ENCODE results near the gene VPS51.

VPS51 gene

DNA sequence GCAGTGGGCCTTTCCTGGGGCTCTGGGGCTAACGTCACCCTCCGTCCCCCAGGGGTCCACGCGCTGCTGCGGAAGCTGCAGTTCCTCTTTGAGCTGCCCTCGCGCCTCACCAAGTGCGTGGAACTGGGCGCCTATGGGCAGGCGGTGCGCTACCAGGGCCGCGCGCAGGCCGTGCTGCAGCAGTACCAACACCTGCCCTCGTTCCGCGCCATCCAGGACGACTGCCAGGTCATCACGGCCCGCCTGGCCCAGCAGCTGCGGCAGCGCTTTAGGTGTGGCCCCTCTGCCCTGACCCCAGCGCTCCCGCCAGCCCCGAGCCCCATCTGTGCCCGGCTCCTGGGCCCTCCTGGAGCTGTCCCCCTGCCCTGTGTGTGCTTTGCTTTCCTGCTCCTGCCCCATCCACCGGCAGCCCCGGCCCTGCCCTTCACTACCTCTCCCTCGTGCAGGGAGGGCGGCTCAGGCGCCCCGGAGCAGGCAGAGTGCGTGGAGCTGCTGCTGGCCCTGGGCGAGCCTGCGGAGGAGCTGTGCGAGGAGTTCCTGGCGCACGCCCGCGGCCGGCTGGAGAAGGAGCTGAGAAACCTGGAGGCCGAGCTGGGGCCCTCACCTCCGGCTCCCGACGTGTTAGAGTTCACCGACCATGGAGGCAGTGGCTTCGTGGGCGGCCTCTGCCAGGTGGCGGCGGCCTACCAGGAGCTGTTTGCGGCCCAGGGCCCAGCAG, 11.9 kb downstream of the VPS51 start:
- no peak for DNase-seq (ENCODE audit: low read depth)
- TF ChIP-seq, protein P1, sequence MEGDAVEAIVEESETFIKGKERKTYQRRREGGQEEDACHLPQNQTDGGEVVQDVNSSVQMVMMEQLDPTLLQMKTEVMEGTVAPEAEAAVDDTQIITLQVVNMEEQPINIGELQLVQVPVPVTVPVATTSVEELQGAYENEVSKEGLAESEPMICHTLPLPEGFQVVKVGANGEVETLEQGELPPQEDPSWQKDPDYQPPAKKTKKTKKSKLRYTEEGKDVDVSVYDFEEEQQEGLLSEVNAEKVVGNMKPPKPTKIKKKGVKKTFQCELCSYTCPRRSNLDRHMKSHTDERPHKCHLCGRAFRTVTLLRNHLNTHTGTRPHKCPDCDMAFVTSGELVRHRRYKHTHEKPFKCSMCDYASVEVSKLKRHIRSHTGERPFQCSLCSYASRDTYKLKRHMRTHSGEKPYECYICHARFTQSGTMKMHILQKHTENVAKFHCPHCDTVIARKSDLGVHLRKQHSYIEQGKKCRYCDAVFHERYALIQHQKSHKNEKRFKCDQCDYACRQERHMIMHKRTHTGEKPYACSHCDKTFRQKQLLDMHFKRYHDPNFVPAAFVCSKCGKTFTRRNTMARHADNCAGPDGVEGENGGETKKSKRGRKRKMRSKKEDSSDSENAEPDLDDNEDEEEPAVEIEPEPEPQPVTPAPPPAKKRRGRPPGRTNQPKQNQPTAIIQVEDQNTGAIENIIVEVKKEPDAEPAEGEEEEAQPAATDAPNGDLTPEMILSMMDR (IDR thresholded peaks at IDR 0.05; ENCODE audit: low read depth, low read length): no peak
- TF ChIP-seq POLR2A (IDR thresholded peaks at IDR 0.05; ENCODE audit: extremely low read depth, insufficient read length) (no peak), MYC (IDR thresholded peaks at IDR 0.05; ENCODE audit: low read depth, low read length) (no peak)
- TF ChIP-seq, protein P2, sequence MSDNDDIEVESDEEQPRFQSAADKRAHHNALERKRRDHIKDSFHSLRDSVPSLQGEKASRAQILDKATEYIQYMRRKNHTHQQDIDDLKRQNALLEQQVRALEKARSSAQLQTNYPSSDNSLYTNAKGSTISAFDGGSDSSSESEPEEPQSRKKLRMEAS (IDR thresholded peaks at IDR 0.05; ENCODE audit: low read depth, low read length): no peak
- no peak overlapping the region for H3K4me3 ChIP-seq (ENCODE audit: low read depth, low read length)

- TF ChIP-seq POLR2A (IDR thresholded peaks at IDR 0.05; ENCODE audit: extremely low read depth, insufficient read length) (no peak), MYC (IDR thresholded peaks at IDR 0.05; ENCODE audit: low read depth, low read length) (no peak)
- TF ChIP-seq, protein P2 (IDR thresholded peaks at IDR 0.05; ENCODE audit: low read depth, low read length): no peak
- TF ChIP-seq, protein P1 (IDR thresholded peaks at IDR 0.05; ENCODE audit: low read depth, low read length): no peak
- no peak overlapping the region for H3K4me3 ChIP-seq (ENCODE audit: low read depth, low read length)
- no peak for DNase-seq (ENCODE audit: low read depth)
Measured at GRCh38 chr11:65108469-65109123, 12.6 kb downstream of the VPS51 start.

DNA sequence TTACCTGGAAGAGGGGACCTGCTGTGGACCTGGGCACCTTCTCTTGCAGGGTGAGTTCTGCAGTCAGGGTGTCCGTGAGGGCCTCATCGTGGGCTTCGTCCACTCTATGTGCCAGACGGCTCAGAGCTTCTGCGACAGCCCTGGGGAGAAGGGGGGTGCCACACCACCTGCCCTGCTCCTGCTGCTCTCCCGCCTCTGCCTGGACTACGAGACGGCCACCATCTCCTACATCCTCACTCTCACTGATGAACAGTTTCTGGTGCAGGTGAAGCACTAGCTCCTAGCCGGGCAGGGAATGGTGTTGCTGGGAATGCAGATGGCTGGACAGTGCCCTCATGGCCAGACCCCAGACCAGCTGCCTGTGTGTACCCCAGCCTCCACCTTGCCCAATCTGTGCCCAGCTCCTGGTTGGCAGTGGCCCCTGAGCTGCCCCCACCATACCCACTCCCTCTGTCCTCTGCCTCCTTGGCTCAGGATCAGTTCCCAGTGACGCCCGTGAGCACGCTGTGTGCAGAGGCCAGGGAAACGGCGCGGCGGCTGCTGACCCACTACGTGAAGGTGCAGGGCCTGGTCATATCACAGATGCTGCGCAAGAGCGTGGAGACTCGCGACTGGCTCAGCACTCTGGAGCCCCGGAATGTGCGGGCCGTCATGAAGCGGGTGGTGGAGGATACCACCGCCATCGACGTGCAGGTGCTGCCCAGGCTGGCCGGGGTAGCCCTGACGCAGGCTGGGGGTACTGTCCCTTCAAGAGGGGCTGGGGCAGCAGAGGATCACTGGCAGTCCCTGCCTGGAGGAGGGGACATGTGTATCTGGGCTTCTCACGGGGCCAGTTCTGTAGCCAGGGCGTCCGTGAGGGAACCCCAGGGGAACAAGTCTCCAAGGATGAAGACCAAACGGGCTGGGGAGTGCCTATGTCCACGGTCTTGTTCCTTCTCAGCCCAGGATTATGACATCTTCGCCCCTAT, 13.5 kb downstream of the VPS51 start:
- TF ChIP-seq, protein P1 (IDR thresholded peaks at IDR 0.05; ENCODE audit: low read depth, low read length): no peak
- TF ChIP-seq POLR2A (IDR thresholded peaks at IDR 0.05; ENCODE audit: extremely low read depth, insufficient read length): peak; percentile 2
- TF ChIP-seq, protein P2 (IDR thresholded peaks at IDR 0.05; ENCODE audit: low read depth, low read length): no peak
- no peak for TF ChIP-seq MYC (IDR thresholded peaks at IDR 0.05; ENCODE audit: low read depth, low read length)
- no peak overlapping the region for H3K4me3 ChIP-seq (ENCODE audit: low read depth, low read length)
- DNase-seq (ENCODE audit: low read depth): no peak

DNA sequence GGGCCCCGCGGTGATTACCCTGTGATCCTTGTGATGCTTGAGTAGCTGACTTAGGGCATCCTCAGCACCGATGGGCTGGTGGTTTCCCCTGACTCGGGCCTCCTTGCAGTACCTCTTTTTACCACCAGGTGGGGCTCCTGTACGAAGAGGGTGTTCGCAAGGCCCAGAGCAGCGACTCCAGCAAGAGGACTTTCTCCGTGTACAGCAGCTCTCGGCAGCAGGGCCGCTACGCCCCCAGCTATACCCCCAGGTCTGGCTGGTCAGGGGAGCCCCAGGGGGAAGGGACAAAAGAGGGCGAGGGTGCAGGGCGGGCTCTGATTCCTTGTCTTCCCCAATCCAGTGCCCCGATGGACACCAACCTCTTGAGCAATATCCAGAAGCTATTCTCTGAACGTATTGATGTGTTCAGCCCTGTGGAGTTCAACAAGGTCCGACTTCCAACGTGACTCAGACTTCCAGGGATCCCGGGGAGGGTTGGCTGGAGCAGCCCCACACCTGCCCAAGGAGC, 14.4 kb downstream of the VPS51 start:
- TF ChIP-seq POLR2A (IDR thresholded peaks at IDR 0.05; ENCODE audit: extremely low read depth, insufficient read length) (peak; percentile 10), MYC (IDR thresholded peaks at IDR 0.05; ENCODE audit: low read depth, low read length) (0 out of 2 replicates have a peak, but pooled peaks have one; percentile 34)
- TF ChIP-seq, protein P2 (IDR thresholded peaks at IDR 0.05; ENCODE audit: low read depth, low read length): peak; percentile 65
- TF ChIP-seq, protein P1 (IDR thresholded peaks at IDR 0.05; ENCODE audit: low read depth, low read length): peak; percentile 91
- no peak overlapping the region for H3K4me3 ChIP-seq (ENCODE audit: low read depth, low read length)
- DNase-seq (ENCODE audit: low read depth): peak; percentile 88

GRCh38 chr11:65111159-65111743, 15.2 kb downstream of the VPS51 start:
- H3K4me3 ChIP-seq (ENCODE audit: low read depth, low read length): no peak overlapping the region
- TF ChIP-seq, protein P2 (IDR thresholded peaks at IDR 0.05; ENCODE audit: low read depth, low read length): no peak
- TF ChIP-seq, protein P1 (IDR thresholded peaks at IDR 0.05; ENCODE audit: low read depth, low read length): no peak
- TF ChIP-seq MYC (IDR thresholded peaks at IDR 0.05; ENCODE audit: low read depth, low read length): no peak; the same call in 1 of the 2 replicates
- TF ChIP-seq POLR2A (IDR thresholded peaks at IDR 0.05; ENCODE audit: extremely low read depth, insufficient read length): no peak
- DNase-seq (ENCODE audit: low read depth): no peak

All from NB4 (cell line).